Midbrain (tissue), 1 donor: Measurements from ENCODE around the gene NCK1.
"Not testable (repeated sequence)": the region's sequence is repeated elsewhere in the genome, so short reads cannot be mapped to it uniquely, and the experiment has no call there.

ENCODE experiments used
- DNase-seq: peaks from one replicate; lab custom pipeline; 2025; lab: John Stamatoyannopoulos, UW

Gene NCK1

GRCh38 chr3:136862617-136863322 is 762 bp downstream of the NCK1 start:
- DNase-seq, result no peak

DNA sequence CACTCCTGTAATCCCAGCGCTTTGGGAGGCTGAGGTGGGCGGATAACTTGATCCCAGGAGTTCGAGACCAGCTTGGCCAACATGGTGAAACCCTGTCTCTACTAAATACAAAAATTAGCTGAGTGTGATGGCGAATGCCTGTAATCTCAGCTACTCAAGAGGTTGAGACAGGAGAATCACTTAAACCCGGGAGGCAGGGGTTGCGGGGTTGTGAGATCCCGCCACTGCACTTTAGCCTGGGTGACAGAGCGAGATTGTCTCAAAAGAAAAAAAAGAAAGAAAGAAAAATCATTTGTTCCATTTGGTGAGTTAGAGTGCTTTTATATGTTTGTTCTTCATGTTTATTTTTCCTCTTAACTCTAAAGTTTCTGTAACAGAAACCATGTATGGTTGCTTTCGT is 7.3 kb downstream of the NCK1 start:
- DNase-seq, result no peak

- not testable (repeated sequence) for DNase-seq
These were observed 10.2 kb downstream of the NCK1 start for GRCh38 chr3:136872258-136872657.

- not testable (repeated sequence) for DNase-seq
These were observed 17.5 kb downstream of the NCK1 start for GRCh38 chr3:136879510-136879909.

- no peak for DNase-seq
These were observed 20.6 kb downstream of the NCK1 start for GRCh38 chr3:136882571-136882970.

DNA sequence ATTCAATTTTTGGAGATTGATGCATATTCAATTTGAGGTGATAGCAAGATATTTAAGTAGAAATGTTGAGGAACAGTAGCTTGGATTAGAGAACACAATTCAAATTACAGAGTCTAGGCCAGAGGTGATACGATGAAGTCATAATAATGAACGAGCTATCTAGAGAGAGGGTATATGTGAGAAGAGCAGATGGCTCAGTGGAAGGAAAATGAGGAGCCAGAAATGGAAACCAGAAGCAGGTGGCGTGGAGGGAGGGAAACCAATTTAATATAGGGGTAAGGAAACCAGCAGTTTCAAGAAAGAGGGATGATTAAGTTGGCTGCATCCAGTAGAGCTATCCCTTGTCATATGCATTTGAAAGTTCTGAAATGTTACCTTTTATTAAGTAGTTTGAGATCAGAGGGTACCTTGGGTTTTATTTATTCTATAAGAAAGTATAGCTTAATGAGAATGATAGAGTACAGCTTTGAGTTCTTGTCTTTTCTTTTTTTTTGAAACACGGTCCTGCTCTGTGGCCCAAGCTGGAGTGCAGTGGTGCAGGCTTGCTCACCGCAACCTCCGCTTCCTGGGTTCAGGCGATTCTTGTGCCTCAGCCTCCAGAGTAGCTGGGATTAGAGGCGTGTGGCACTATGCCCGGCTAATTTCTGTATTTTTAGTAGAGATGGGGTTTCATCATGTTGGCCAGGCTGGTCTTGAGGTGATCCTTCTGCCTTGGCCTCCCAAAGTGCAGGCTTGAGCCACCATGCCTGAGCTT is 22.1 kb downstream of the NCK1 start:
- DNase-seq, result no peak

- DNase-seq, result no peak
These were observed 23.6 kb downstream of the NCK1 start for GRCh38 chr3:136885357-136886213.

DNA sequence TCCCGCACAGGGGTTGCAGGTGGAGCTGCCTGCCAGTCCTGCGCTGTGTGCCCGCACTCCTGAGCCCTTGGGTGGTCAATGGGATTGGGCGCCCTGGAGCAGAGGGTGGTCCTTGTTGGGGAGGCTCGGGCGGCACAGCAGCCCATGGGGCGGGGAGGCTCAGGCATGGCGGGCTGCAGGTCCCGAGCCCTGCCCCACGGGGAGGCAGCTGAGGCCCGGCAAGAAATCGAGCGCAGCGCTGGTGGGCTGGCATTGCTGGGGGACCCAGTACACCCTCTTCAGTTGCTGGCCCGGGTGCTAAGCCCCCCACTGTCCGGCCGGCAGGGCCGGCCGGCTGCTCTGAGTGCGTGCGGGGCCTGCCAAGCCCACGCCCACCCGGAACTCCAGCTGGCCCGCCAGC is 27.9 kb downstream of the NCK1 start:
- DNase-seq, result no peak

DNA sequence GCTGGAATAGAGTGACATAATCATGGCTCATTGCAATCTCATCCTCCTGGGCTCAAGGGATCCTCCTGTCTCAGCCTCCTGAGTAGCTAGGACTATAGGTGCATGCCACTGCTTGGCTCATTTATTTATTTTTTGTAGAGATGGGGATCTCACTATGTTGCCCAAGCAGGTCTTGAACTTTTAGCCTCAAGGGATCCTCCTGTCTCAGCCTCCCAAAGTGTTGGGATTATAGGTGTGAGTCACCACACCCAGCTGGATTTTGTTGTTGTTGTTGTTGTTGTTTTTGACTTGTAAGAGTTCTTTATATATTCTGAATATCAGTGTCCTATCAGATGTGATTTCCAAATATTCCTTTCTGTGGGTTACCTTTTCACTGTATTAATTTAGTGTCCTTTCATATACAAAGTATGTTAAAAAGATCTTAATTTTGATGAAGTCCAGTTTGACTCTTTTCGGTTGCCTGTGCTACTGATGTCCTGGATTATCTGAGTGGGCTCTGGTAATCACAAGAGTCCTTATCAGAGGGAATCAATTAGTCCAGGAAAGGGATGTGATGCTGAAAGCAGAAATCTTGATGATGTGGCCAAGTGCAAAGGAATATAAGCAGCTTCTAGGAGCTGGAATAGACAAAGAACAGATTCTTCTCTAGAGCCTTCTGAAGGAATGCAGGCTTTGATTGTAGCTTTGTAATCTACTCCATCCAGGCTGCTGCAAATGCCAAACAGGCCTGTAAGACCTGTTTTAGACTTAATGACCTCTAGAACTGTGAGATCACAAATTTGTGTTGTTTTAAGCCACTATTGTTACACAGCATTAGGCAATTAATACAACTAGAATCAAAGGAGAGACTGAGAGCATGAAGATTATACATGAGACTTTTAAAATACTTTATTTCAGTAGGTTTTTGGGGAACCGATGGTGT is 30.2 kb downstream of the NCK1 start:
- no peak for DNase-seq

- DNase-seq, result no peak
These were observed 31.9 kb downstream of the NCK1 start for GRCh38 chr3:136893848-136894443.

DNA sequence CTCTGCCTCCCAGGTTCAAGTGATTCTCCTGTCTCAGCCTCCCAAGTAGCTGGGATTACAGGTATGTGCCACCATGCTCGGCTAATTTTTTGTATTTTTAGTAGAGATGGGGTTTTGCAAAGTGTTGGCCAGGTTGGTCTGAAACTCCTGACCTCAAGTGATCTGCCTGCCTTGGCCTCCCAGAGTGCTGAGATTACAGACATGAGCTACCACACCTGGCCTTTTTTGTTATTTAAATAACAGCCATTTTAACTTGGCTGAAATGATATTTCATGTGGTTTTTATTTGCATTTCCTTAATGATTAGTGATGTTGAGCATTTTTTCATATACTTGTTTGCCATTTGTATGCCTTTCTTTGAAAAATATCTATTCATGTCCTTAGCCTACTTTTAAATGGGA is 35.2 kb downstream of the NCK1 start:
- DNase-seq, result not testable (repeated sequence)

- DNase-seq, result no peak
These were observed 36.5 kb downstream of the NCK1 start for GRCh38 chr3:136898549-136898948.

DNA sequence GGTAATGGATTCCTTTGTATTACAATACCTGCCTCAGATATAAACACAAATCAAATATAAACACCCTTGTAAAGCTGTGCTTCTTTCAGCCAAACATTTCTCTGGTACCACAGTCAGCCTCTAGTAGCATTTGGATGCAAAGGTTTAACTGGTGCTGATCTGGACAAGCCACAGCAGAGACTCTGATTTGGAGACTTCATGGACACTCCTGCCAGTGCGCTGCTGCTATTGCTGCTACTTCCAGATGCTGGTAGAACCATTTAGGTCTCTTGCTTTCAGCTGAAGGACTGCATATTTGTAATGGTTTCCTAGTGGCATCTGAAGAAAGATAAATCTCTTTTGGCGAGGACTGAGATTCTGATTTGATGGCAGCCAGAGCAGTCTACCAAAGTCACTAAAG is 36.9 kb downstream of the NCK1 start:
- no peak for DNase-seq

GRCh38 chr3:136899622-136900158 is 37.7 kb downstream of the NCK1 start:
- DNase-seq, result no peak

DNA sequence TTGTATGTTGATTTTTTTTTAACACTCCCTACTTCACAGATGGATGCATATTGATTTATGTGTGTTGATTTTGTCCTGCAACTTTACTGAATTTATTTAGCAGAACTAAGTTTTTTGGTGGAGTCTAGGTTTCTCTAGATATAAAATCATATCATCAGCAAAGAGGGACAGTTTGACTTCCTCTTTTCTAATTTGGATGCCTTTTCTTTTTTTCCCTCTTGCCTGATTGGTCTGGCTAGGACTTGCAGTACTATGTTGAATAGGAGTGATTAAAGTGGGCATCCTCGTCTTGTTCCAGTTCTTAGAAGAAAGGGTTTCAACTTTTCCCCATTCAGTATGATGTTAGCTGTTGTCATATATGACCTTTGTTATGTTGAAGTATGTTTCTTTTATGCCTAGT is 38.7 kb downstream of the NCK1 start:
- DNase-seq, result not testable (repeated sequence)

DNA sequence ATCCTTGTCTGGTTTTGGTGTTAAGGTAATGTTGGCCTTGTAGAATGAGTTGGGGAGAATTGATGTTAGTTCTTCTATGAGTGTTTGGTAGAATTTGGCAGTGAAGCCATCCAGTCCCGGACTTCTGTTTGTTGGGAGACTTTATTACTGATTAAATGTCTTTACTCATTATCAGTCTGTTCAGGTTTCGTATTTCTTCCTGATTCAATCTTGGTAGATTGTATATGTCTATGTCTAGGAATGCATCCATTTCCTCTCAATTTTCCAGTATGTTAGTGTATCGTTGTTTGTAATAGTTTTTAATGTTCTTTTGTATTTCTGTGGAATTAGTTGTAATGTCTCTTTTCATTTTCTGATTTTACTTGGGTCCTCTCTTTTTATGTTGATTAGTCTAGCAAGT is 39.4 kb downstream of the NCK1 start:
- DNase-seq, result no peak

- not testable (repeated sequence) for DNase-seq
These were observed 40.5 kb downstream of the NCK1 start for GRCh38 chr3:136902530-136902929.

DNA sequence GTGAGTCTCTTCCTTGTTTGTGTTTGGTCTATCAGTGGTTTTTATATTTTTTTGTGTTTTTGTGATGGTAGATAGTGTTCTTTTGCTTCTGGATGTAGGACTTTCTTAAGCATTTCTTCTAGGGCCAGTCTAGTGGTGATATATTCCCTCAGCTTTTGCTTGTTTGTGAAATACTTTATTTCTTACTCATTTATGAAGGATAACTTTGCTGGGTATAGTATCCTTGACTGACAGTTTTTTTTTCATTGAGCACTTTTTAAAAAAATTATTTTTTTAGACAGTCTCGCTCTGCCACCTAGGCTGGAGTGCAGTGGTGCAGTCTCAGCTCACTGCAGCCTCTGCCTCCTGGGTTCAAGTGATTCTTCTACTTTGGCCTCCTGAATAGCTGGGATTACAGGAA is 41.9 kb downstream of the NCK1 start:
- no peak for DNase-seq

GRCh38 chr3:136904746-136905145 is 42.7 kb downstream of the NCK1 start:
- no peak for DNase-seq

- DNase-seq, result no peak
These were observed 43.5 kb downstream of the NCK1 start for GRCh38 chr3:136905549-136905948.

GRCh38 chr3:136906725-136907124 is 44.7 kb downstream of the NCK1 start:
- DNase-seq, result no peak
